AG09309 (cell line): Measurements from ENCODE around the gene BTBD9.

ENCODE experiments used
- DNase-seq: peaks from one replicate; pipeline ENCODE4 v3.0.0-alpha.2; 2010; ENCODE audit warnings: low read depth
- H3K4me3 ChIP-seq: 2 replicates; pipeline ENCODE4 v1.5.1; 2011; ENCODE audit warnings: mild to moderate bottlenecking, low read depth, low read length, moderate library complexity; ENCODE audit not compliant: control insufficient read depth
- CTCF ChIP-seq: IDR thresholded peaks from 2 replicates; pipeline ENCODE4 v1.5.1; 2011; ENCODE audit warnings: mild to moderate bottlenecking, low read depth, low read length, inconsistent platforms; ENCODE audit not compliant: insufficient read depth, control insufficient read depth; ENCODE audit errors: missing control alignments

The BTBD9 gene

DNA sequence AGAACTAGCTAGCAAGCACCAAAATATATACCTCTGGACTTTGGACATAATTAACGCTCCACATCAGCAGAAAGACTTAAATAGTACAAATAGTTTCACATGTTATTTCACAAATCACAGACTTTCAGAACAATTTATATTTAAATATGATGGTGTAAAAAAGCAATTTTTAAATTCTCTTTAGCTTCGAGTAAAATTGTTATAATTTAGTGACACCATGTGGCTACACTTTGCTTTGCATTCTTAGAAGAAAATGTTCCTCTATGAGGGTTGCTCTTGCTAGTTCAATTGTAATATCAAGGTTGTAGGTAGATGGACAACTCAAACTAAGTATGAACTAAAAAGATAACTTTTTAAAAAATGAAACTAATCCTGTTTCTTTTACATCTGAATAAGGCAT, 69.0 kb downstream of the BTBD9 start:
- no peak overlapping the region for H3K4me3 ChIP-seq
- TF ChIP-seq CTCF = peak; percentile 31
- no peak for DNase-seq

- H3K4me3 ChIP-seq = no peak overlapping the region
- no peak for TF ChIP-seq CTCF
- DNase-seq = peak; percentile 83
Measured at GRCh38 chr6:38567436-38567835, 72.3 kb downstream of the BTBD9 start.

- no peak for TF ChIP-seq CTCF
- H3K4me3 ChIP-seq = no peak overlapping the region
- DNase-seq = no peak
Measured at GRCh38 chr6:38566295-38567030, 73.3 kb downstream of the BTBD9 start.

DNA sequence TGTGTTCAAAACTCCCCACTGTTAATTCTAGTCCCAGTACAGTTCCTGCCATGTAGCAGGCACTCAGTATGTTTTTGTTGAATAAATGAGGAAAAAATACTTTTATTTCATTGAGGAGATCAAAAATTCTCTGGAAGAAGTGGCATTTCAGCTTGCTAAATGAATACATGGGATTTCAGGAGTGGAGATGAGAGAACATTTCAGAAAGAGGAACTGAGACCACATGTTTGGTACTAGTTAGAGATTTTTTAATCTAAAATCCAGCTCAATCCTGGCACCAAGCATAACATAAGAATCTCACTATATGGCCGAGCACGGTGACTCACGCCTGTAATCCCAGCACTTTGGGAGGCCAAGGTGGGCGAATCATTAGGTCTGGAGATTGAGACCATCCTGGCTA, 75.4 kb downstream of the BTBD9 start:
- H3K4me3 ChIP-seq = no peak overlapping the region
- DNase-seq = no peak
- TF ChIP-seq CTCF = no peak

DNA sequence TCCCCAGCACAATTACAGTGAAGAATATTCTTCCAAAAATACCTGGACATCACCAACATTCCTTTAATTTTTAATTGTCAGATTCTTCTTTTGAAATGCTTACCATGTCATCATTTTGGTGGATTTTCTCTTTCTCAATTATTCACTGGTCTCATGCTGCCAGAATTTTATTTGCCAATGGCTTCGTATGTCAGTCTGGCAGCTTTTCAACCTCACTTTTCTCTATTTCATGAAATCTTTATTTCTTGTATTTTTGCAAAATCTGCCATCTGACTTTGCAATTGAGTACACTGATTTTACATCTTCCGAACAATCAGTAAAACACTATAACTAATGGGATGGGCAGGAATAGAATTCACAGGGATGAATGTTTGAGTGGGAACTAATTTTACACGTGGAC, 84.1 kb downstream of the BTBD9 start:
- no peak for TF ChIP-seq CTCF
- no peak for DNase-seq
- H3K4me3 ChIP-seq = no peak overlapping the region

- TF ChIP-seq CTCF = no peak
- H3K4me3 ChIP-seq = no peak overlapping the region
- peak; percentile 23 for DNase-seq
Measured at GRCh38 chr6:38554700-38555413, 84.9 kb downstream of the BTBD9 start.

DNA sequence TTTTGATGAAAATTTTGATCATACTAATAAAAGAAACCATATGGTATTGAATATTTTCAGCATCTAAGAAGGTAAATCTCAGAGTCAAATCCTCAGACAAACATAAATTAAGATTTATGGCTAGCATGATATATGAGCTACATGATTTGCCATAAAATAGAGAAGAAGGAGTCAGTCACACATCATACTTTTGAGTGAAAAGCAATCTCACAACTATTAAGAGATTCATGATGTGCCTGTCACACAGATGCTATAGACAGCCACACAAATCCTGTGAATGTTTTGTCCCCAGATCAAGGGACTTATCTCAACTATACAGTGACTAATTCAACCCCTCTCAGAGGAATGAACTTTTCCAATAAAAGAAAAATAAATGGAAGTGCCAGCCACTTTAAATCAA, 85.7 kb downstream of the BTBD9 start:
- no peak for TF ChIP-seq CTCF
- DNase-seq = no peak
- H3K4me3 ChIP-seq = no peak overlapping the region
